Lower lobe of right lung (tissue), 2 donors: ENCODE measurements around the gene GTF2F2. TPM values are rescaled to one million over a fixed set of nuclear protein-coding genes. Genes with fewer than 3 reads are reported as not detected.

Source experiments
- ATAC-seq, 2 donors: fragments of 200-7000 bp; cut with Tn5 transposase; one replicate each; pipeline ENCODE4 v1.9.1; 2020 to 2022; ENCODE audit warnings: mild to moderate bottlenecking in 2 of 2, moderate library complexity in 2 of 2
- DNase-seq: peaks from one replicate; pipeline ENCODE4 v3.0.0-alpha.2; 2020
- H3K27ac ChIP-seq: fragments of 200-600 bp; one replicate; pipeline ENCODE4 v1.8.0; 2022
- H3K27me3 ChIP-seq: fragments of 200-600 bp; one replicate; pipeline ENCODE4 v1.8.0; 2022; ENCODE audit warnings: low read depth
- H3K36me3 ChIP-seq: fragments of 200-600 bp; one replicate; pipeline ENCODE4 v1.8.0; 2022; ENCODE audit warnings: mild to moderate bottlenecking
- H3K4me1 ChIP-seq: fragments of 200-600 bp; one replicate; pipeline ENCODE4 v1.8.0; 2022
- H3K4me3 ChIP-seq: fragments of 200-600 bp; one replicate; pipeline ENCODE4 v1.8.0; 2022; ENCODE audit warnings: mild to moderate bottlenecking
- H3K9me3 ChIP-seq: fragments of 200-600 bp; one replicate; pipeline ENCODE4 v1.8.0; 2022
- intact Hi-C: fragments of 100-400 bp; cut with DNase I; formaldehyde crosslinking; loops from one replicate; pipeline ENCODE4 v1.11.0; 2022
- total RNA-seq: library from RNA; stranded (reverse); fragmentation: NEBNext Ultra II Directional; extraction: Animal tissue kit (Norgen Biotek cat#: 25700); gene quantifications from one replicate; pipeline ENCODE4 v1.2.1, GENCODE V29; 2021
- TF ChIP-seq, protein P1 (sequence below): fragments of 200-600 bp; IDR thresholded peaks from one replicate; pipeline ENCODE4 v1.8.0; 2022; ENCODE audit warnings: antibody characterized with exemption, mild to moderate bottlenecking
- donor health status: DM: no; HTN: yes; CAD: no; lungs with severe emphysema.

GTF2F2 gene
- total RNA-seq, 1 donor from 2014 or later: 15.2 TPM

- peak; percentile 65 for DNase-seq
- Histone ChIP-seq H3K27me3 (no peaks in the 10 kb centered on the region), H3K9me3 (no peaks in the 10 kb centered on the region), H3K4me1 (no peaks in the 10 kb centered on the region), H3K27ac (no peak overlapping the region), H3K4me3 (no peak overlapping the region), H3K36me3 (peaks cover 12% of the 10 kb centered on the region)
- ATAC-seq: peak; percentile 90 to 95
- intact Hi-C loops: loop anchor here (10.0 kb wide), 1 partner anchor 236 kb away; no protein-coding TSS in a partner anchor
- TF ChIP-seq, protein P1, sequence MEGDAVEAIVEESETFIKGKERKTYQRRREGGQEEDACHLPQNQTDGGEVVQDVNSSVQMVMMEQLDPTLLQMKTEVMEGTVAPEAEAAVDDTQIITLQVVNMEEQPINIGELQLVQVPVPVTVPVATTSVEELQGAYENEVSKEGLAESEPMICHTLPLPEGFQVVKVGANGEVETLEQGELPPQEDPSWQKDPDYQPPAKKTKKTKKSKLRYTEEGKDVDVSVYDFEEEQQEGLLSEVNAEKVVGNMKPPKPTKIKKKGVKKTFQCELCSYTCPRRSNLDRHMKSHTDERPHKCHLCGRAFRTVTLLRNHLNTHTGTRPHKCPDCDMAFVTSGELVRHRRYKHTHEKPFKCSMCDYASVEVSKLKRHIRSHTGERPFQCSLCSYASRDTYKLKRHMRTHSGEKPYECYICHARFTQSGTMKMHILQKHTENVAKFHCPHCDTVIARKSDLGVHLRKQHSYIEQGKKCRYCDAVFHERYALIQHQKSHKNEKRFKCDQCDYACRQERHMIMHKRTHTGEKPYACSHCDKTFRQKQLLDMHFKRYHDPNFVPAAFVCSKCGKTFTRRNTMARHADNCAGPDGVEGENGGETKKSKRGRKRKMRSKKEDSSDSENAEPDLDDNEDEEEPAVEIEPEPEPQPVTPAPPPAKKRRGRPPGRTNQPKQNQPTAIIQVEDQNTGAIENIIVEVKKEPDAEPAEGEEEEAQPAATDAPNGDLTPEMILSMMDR: peak; percentile 67
These were observed 160.7 kb downstream of the GTF2F2 start for GRCh38 chr13:45280751-45281634.

DNA sequence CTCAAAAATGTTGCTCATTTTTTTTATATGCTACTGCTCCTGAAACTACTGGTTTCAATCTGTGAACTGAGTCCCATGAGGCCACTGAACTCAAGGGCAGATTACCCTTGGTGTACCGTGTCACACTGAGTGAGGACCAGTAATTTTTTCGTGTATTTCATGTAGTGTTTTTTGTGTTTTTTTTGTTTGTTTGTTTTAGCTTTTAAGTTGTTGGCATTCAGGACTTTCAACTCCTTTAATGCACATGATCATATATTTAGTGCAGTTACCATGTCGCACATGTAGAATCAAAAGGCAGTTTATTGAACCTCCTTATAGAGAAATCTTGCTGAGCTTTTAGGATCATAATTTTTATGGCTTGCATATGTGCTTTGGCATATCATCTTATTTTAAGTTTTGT lies 162.7 kb downstream of the GTF2F2 start:
- DNase-seq (no peak), ATAC-seq (no peak)
- Histone ChIP-seq H3K4me1 (no peaks in the 10 kb centered on the region), H3K27ac (no peak overlapping the region), H3K27me3 (no peaks in the 10 kb centered on the region), H3K4me3 (no peak overlapping the region), H3K36me3 (peaks cover 12% of the 10 kb centered on the region), H3K9me3 (no peaks in the 10 kb centered on the region)
- intact Hi-C loops: loop anchor here (10.0 kb wide), 1 partner anchor 238 kb away; no protein-coding TSS in a partner anchor
- TF ChIP-seq, protein P1: no peak

- Histone ChIP-seq H3K36me3 (no peaks in the 10 kb centered on the region), H3K9me3 (no peaks in the 10 kb centered on the region), H3K4me3 (no peak overlapping the region), H3K27ac (no peak overlapping the region), H3K27me3 (no peaks in the 10 kb centered on the region), H3K4me1 (no peaks in the 10 kb centered on the region)
- no peak for DNase-seq
- no peak for ATAC-seq
- TF ChIP-seq, protein P1: no peak
- intact Hi-C loops: loop anchor here (10.0 kb wide), 1 partner anchor 245 kb away; no protein-coding TSS in a partner anchor
These were observed 169.7 kb downstream of the GTF2F2 start for GRCh38 chr13:45289936-45290563.

- no peaks in the 10 kb centered on the region for H3K4me1 ChIP-seq
- TF ChIP-seq, protein P1: no peak
- DNase-seq (no peak), ATAC-seq (peak in 1 of 2 donors; percentile 50)
- no peaks in the 10 kb centered on the region for H3K36me3 ChIP-seq
- H3K27ac ChIP-seq: no peak overlapping the region
- no peaks in the 10 kb centered on the region for H3K27me3 ChIP-seq
- H3K9me3 ChIP-seq: no peaks in the 10 kb centered on the region
- H3K4me3 ChIP-seq: no peak overlapping the region
- intact Hi-C loops: no loop called here
These were observed 171.9 kb downstream of the GTF2F2 start for GRCh38 chr13:45292176-45292575.

DNA sequence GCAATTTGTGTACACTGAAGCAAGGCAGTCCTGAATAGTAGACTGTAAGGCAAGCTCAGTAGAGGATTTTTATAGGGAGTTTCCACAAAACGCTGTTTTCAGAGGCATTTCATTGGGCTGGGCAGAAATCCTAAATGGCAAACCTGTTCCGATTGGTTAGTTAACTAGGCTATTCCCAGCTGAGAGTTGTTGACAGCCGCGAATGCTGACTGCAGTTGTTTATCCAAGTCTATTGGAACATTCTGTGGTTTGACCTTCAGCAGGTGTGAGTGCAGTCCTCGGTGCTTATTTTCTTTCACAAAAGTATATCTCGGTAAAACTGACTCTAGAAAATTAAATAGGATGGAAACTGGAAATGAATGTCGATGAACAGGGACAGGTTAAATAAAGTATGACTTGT lies 175.2 kb downstream of the GTF2F2 start:
- intact Hi-C loops: no loop called here
- H3K27ac ChIP-seq: no peak overlapping the region
- TF ChIP-seq, protein P1: no peak
- H3K27me3 ChIP-seq: no peaks in the 10 kb centered on the region
- DNase-seq (no peak), ATAC-seq (no peak)
- no peaks in the 10 kb centered on the region for H3K9me3 ChIP-seq
- H3K4me3 ChIP-seq: no peak overlapping the region
- H3K36me3 ChIP-seq: no peaks in the 10 kb centered on the region
- H3K4me1 ChIP-seq: no peaks in the 10 kb centered on the region
